ENCODE results near the gene ZG16B.

DNA sequence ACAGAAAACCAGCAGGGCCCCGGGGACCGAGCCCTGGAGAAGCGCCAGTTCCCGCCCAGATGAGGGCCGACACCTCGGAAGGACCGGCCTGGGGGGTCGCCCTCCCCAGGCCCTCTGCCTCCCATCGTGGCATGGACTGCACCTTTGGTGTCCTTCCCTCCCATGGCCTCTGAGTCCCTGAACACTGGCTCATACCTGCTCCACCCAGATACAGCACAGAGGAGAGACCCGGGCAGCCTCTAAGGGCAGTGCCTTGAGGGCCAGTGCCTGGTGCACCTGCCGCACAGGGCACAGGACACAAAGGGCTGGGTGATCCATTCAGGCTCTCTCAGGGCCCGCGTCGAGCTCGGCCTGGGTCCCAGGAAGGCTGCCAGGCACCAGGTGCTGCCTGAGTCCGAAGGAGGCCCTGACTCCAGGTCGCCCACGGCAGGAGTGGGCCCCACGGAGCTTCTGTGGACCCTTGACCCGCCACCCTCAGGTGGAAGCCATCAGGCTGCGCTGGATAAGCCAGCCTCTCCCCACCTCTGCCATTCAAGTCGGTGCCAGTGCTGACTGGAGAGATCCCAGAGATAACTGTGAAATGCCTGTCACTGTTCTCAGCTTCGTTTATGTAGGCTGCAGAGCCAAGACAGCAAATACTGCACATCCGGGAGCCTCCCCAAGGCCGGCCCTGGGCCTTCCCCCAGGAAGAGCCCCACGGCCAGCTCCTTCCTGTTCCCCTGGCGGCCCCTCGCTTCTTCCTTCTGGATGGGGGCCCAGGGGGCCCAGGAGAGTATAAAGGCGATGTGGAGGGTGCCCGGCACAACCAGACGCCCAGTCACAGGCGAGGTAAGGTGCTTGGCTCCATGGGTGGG, at the start of gene ZG16B:
- TF ChIP-seq, protein P1, sequence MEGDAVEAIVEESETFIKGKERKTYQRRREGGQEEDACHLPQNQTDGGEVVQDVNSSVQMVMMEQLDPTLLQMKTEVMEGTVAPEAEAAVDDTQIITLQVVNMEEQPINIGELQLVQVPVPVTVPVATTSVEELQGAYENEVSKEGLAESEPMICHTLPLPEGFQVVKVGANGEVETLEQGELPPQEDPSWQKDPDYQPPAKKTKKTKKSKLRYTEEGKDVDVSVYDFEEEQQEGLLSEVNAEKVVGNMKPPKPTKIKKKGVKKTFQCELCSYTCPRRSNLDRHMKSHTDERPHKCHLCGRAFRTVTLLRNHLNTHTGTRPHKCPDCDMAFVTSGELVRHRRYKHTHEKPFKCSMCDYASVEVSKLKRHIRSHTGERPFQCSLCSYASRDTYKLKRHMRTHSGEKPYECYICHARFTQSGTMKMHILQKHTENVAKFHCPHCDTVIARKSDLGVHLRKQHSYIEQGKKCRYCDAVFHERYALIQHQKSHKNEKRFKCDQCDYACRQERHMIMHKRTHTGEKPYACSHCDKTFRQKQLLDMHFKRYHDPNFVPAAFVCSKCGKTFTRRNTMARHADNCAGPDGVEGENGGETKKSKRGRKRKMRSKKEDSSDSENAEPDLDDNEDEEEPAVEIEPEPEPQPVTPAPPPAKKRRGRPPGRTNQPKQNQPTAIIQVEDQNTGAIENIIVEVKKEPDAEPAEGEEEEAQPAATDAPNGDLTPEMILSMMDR (IDR thresholded peaks at IDR 0.05; ENCODE audit: control extremely low read depth in 1 of 3, insufficient read depth in 1 of 3, low read depth in 1 of 3, low read length in 3 of 3): no peak
- TF ChIP-seq, protein P2, sequence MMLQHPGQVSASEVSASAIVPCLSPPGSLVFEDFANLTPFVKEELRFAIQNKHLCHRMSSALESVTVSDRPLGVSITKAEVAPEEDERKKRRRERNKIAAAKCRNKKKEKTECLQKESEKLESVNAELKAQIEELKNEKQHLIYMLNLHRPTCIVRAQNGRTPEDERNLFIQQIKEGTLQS (IDR thresholded peaks at IDR 0.05; ENCODE audit: insufficient read depth, low read depth, low read length): no peak
- TF ChIP-seq YY1 (IDR thresholded peaks at IDR 0.05; ENCODE audit: low read depth, low read length): no peak
- no peak for TF ChIP-seq KDM5A (IDR thresholded peaks at IDR 0.05; ENCODE audit: low read length)
- TF ChIP-seq EZH2 (IDR thresholded peaks at IDR 0.05; ENCODE audit: low read depth, low read length, severe bottlenecking): no peak
- TF ChIP-seq SAP30 (IDR thresholded peaks at IDR 0.05; ENCODE audit: insufficient read depth, insufficient replicate concordance, low read length): no peak
- TF ChIP-seq RAD21 (IDR thresholded peaks at IDR 0.05 in 1 of 2, conservative IDR thresholded peaks at IDR 0.05 in 1 of 2; ENCODE audit: low read depth in 2 of 2, low read length in 2 of 2): no peak
- TF ChIP-seq NRF1 (IDR thresholded peaks at IDR 0.05; ENCODE audit: low read depth, low read length): no peak
- TF ChIP-seq KDM1A (IDR thresholded peaks at IDR 0.05; ENCODE audit: borderline replicate concordance, low read length): no peak

All from H1 (cell line).